Fibroblast of pulmonary artery (primary cell): ENCODE measurements around the gene DUOX1.

ENCODE experiments used
- DNase-seq: peaks from one replicate; pipeline ENCODE4 v3.0.0-alpha.2; 2010; ENCODE audit warnings: low read depth
- H3K4me3 ChIP-seq: replicated peaks from 2 replicates; pipeline ENCODE4 v1.5.1; 2011; ENCODE audit warnings: low read depth, mild to moderate bottlenecking, control low read depth, low read length, moderate library complexity
- CTCF ChIP-seq: IDR thresholded peaks from 2 replicates; pipeline ENCODE4 v1.5.1; 2011; ENCODE audit warnings: mild to moderate bottlenecking, control low read depth, low read length, inconsistent platforms; ENCODE audit errors: missing control alignments

Gene DUOX1

DNA sequence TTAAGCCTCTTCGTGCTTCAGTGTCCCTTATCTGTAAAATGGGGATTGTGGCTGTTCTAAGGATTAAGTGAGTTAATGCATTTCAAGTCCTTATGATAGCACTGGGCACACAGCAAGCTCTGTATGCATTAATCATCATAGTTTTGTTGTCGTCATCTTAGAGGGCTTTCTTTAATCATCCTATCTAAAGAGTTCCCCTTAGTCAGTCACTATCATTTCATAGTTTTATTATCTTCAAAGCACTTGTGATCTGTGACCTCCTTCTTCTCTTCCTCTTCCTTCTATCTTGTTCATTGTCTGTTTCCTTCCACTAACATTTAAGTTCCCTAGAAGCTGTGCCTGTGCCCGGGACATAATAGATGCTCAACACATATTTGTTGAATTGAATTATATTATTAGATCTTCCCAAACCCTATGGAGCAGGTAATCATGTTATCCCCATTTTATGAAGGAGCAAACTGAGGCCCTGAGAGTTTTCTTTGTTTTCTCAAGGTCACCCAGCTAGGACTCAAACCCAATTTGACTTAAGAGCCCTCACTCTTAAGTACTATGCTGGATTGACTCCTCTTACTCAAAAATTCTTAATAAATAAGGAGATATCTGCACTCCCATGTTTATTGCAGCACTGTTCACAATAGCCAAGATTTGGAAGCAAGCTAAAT lies 40.0 kb upstream of the DUOX1 start:
- DNase-seq: no peak
- H3K4me3 ChIP-seq: no peak overlapping the region
- TF ChIP-seq CTCF: no peak

- peak; percentile 63 for DNase-seq
- TF ChIP-seq CTCF: no peak
- H3K4me3 ChIP-seq: no peak overlapping the region
Observed at GRCh38 chr15:45091161-45091560, 38.6 kb upstream of the DUOX1 start.

GRCh38 chr15:45091576-45091975 lies 38.2 kb upstream of the DUOX1 start:
- no peak overlapping the region for H3K4me3 ChIP-seq
- no peak for DNase-seq
- no peak for TF ChIP-seq CTCF

GRCh38 chr15:45093013-45093412 lies 36.8 kb upstream of the DUOX1 start:
- no peak overlapping the region for H3K4me3 ChIP-seq
- TF ChIP-seq CTCF: no peak
- DNase-seq: no peak

DNA sequence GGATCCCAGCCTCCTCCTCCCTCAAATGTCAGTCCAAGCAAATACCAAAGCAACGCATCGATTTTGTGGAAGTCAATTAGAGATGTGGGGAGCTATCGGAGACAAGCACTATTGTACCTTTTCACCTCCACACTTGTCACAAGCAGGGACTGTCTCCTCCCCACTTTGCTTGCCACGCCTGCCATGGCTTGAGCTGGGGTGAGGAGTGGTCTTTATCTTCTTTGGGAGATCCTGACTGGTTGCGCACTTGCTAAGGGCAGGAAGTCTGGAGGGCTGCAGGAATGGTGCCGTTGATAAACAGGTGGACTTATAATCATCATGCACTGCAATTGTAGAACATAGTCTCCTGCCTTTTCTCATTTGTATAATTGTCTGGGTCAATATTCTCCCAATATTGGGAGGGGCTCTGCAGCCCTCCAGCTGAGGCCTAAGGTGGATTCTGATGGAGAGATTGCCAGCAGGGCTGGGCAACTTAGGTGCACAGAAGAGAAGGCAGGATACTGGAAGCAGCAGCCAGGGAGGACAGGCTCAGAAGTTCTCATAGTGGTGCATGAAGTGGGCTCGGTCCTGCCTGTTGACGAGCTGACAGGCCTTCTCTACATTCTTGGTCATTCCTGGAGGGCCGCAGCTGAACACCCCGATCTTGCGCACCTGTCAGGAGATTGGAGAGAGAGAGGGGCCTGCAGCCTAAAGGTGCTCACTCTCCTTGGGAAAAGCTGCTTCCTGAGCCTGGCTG lies 36.0 kb upstream of the DUOX1 start:
- no peak overlapping the region for H3K4me3 ChIP-seq
- DNase-seq: no peak
- TF ChIP-seq CTCF: no peak

DNA sequence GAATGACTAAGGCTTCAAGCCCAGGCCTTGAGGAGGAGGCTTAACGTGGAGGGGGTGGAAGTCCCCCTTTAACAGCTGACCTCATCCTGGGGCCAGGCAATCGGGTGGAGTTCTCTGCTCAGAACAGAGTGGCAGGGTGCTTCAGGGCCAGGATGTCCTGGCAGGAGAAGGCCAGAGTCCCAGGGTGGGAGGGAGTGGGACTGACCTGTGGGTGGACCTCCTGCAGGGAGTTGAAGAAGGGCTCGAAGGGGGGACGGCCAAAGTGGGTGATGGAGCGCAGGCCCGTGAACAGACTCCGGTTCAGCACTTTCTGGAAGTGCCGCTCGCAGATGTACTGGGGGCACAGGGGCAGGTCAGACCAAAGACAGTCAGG lies 35.5 kb upstream of the DUOX1 start:
- DNase-seq: no peak
- no peak for TF ChIP-seq CTCF
- no peak overlapping the region for H3K4me3 ChIP-seq

DNA sequence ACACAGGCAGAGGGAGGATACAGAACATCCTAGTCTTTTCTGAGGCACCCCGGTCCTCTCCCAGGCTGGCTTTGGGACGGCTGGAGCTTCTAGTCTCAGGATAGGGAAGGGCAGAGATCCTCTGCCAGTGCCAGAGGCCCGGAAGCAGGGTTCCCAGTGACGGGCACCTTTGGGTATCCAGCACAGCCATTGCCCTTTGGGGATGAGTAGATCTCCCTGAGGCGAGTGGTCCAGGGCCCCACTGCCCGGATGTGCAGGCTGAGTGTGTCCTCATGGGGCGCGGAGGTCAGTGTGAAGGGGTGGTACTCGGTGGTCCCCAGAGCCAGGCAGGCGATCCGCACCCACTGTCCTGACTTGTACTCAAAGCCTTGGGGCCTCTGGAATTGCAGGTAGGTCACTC lies 34.1 kb upstream of the DUOX1 start:
- no peak for TF ChIP-seq CTCF
- H3K4me3 ChIP-seq: no peak overlapping the region
- no peak for DNase-seq
